HepG2 (cell line): ENCODE data around the gene MYO18B. TPM values are rescaled to one million over a fixed set of nuclear protein-coding genes. Genes with fewer than 3 reads are reported as not detected.

Source experiments
- ATAC-seq: fragments of 200-7000 bp; cut with Tn5 transposase; 3 replicates; pipeline ENCODE4 v1.9.1; 2020; ENCODE audit warnings: mild to moderate bottlenecking, moderate library complexity
- BruUV-seq: library from RNA; stranded (reverse); fragments of 400-500 nt; replicated peaks from 2 replicates; lab custom pipeline; 2021; lab: Mats Ljungman, UMichigan
- CTCF ChIA-PET: fragments of 300-600 bp; formaldehyde crosslinking; extraction: SDS; loops from one replicate; lab custom pipeline; 2021; ENCODE audit warnings: low total read pairs, inconsistent platforms, low intra/inter-chr PET ratio; lab: Yijun Ruan, JAX
- POLR2A ChIA-PET: fragments of 350-600 bp; sonication (Branson Sonifier 250); formaldehyde crosslinking; loops from one replicate; lab custom pipeline; 2020; ENCODE audit warnings: antibody characterized with exemption, inconsistent platforms; lab: Yijun Ruan, JAX
- DNase-seq: peaks from one replicate; pipeline ENCODE4 v3.0.0-alpha.2; 2015; ENCODE audit warnings: low spot score
- FAIRE-seq: peaks from 3 replicates; lab custom pipeline; 2011; peaks lifted over from hg19 to GRCh38; lab: Jason Lieb, UNC
- H2AFZ ChIP-seq: one replicate; pipeline ENCODE4 v1.6.1; 2011; ENCODE audit warnings: low read length, inconsistent platforms
- H3K27ac ChIP-seq: fragments of 300-600 bp; 3 replicates; pipeline ENCODE4 v1.8.0; 2011; ENCODE audit warnings: mixed run types, mild to moderate bottlenecking, mixed read lengths, low read length, inconsistent platforms; ENCODE audit not compliant: insufficient read depth; ENCODE audit errors: extremely low read length
- H3K27me3 ChIP-seq, 2 experiments: fragments of 200-600 bp in 1 of 2; 2 replicates in 1 of 2; 3 replicates in 1 of 2; pipeline versions ENCODE4 v1.6.0 to v1.8.0; 2011; ENCODE audit warnings: low read length in 2 of 2, mild to moderate bottlenecking in 2 of 2, moderate library complexity in 2 of 2, inconsistent platforms in 1 of 2; ENCODE audit not compliant: insufficient read depth in 2 of 2, control insufficient read depth in 1 of 2
- H3K36me3 ChIP-seq, 2 experiments: fragments of 200-600 bp in 1 of 2; replicated peaks in 1 of 2; 2 replicates in 1 of 2; 3 replicates in 1 of 2; pipeline versions ENCODE4 v1.5.1 to v1.8.0; 2011; ENCODE audit warnings: low read length in 2 of 2, inconsistent platforms in 1 of 2; ENCODE audit not compliant: insufficient read depth in 2 of 2, control insufficient read depth in 1 of 2
- H3K4me1 ChIP-seq: 2 replicates; pipeline ENCODE4 v1.5.1; 2012; ENCODE audit warnings: low read length, inconsistent platforms; ENCODE audit not compliant: insufficient read depth
- H3K4me2 ChIP-seq: 2 replicates; pipeline ENCODE4 v1.6.0; 2011; ENCODE audit warnings: low read depth, low read length, inconsistent platforms
- H3K4me3 ChIP-seq, 3 experiments: fragments of 200-600 bp in 1 of 3; sonication (generic), shearing (Covaris generic) in 1 of 3; replicated peaks in 1 of 3; 2 replicates each; pipeline ENCODE4 v1.5.1; 2011 to 2016; ENCODE audit warnings: low read length in 3 of 3, inconsistent platforms in 2 of 3, low read depth in 2 of 3, mild to moderate bottlenecking in 2 of 3, control low read depth in 1 of 3, mixed read lengths in 1 of 3; ENCODE audit not compliant: insufficient read depth in 1 of 3
- H3K79me2 ChIP-seq: one replicate; pipeline ENCODE4 v1.6.1; 2011; ENCODE audit warnings: low read length, inconsistent platforms; ENCODE audit not compliant: insufficient read depth
- H3K9ac ChIP-seq: 2 replicates; pipeline ENCODE4 v1.6.0; 2011; ENCODE audit warnings: mild to moderate bottlenecking, low read depth, low read length, inconsistent platforms; ENCODE audit not compliant: insufficient read depth
- H3K9me3 ChIP-seq: 2 replicates; pipeline ENCODE4 v1.5.1; 2012; ENCODE audit warnings: mild to moderate bottlenecking, low read length
- H4K20me1 ChIP-seq: 2 replicates; pipeline ENCODE4 v1.6.0; 2011; ENCODE audit warnings: inconsistent platforms, mild to moderate bottlenecking, low read length, moderate library complexity; ENCODE audit not compliant: insufficient read depth
- CEBPG ChIP-seq: IDR thresholded peaks from 2 replicates; pipeline ENCODE4 v1.6.1; 2016
- ISL2 ChIP-seq: sonication (generic); formaldehyde crosslinking; IDR thresholded peaks from 2 replicates; pipeline ENCODE4 v1.5.0; 2020; ENCODE audit warnings: missing genetic modification reagents
- KDM5B ChIP-seq: sonication (generic); formaldehyde crosslinking; IDR thresholded peaks from 2 replicates; pipeline ENCODE4 v1.4.0; 2020; ENCODE audit warnings: missing genetic modification reagents, mild to moderate bottlenecking, borderline replicate concordance
- MEF2D ChIP-seq: sonication (generic); formaldehyde crosslinking; IDR thresholded peaks from 2 replicates; pipeline ENCODE4 v1.5.1; 2020; ENCODE audit warnings: mild to moderate bottlenecking, missing genetic modification reagents
- NFE2 ChIP-seq: sonication (generic); formaldehyde crosslinking; IDR thresholded peaks from 2 replicates; pipeline ENCODE4 v1.4.0; 2020; ENCODE audit warnings: missing genetic modification reagents
- RARA ChIP-seq: IDR thresholded peaks from 2 replicates; pipeline ENCODE4 v1.6.1; 2016; ENCODE audit warnings: missing genetic modification reagents, missing compliant biosample characterization
- ZNF607 ChIP-seq: sonication (generic); formaldehyde crosslinking; IDR thresholded peaks from 2 replicates; pipeline ENCODE4 v1.5.1; 2020; ENCODE audit warnings: missing genetic modification reagents, mild to moderate bottlenecking, borderline replicate concordance
- ZNF773 ChIP-seq: sonication (generic); formaldehyde crosslinking; IDR thresholded peaks from 2 replicates; pipeline ENCODE4 v1.4.0; 2020; ENCODE audit warnings: missing genetic modification reagents, borderline replicate concordance
- WGBS: methylation state at CpG from one replicate; pipeline ENCODE4 v1.1.6; 2017; ENCODE audit warnings: low lambda C conversion rate; 5-methylcytosine and 5-hydroxymethylcytosine counted together
- in situ Hi-C: cut with HindIII; loops from 2 replicates; pipeline ENCODE4 v1.10.0; 2017; ENCODE audit warnings: low pct_unique_long_range_greater_than_20kb; ENCODE audit not compliant: extremely low pct_ligation_motif_present
- intact Hi-C: fragments of 100-400 bp; cut with micrococcal nuclease; formaldehyde crosslinking; loops from one replicate; pipeline ENCODE4 v1.10.0; 2022; ENCODE audit not compliant: unreplicated experiment
- polyA plus RNA-seq, 8 experiments: library from polyadenylated mRNA; depleted of rRNA in 3 of 8; stranded (reverse) in 7 of 8; unstranded in 1 of 8; fragments of >200 nt; fragmentation: Illumina TruSeq in 4 of 8; extraction: Trizol in 4 of 8; gene quantifications; 2 replicates each; pipeline versions ENCODE4 v1.2.1 to v1.2.3, GENCODE V29; 2011 to 2016; ENCODE audit warnings: low read depth in 4 of 8, missing spikeins in 1 of 8, mixed read lengths in 1 of 8; ENCODE audit not compliant: insufficient read depth in 1 of 8
- total RNA-seq, 5 experiments: library from RNA; depleted of rRNA; stranded (reverse); fragments of >200 nt; fragmentation: Illumina TruSeq; extraction: Trizol; gene quantifications; 2 replicates each; pipeline ENCODE4 v1.2.3, GENCODE V29; 2016; ENCODE audit warnings: low read depth in 1 of 5
- TF ChIP-seq, protein P1 (sequence below): sonication (generic); formaldehyde crosslinking; IDR thresholded peaks from 2 replicates; pipeline ENCODE4 v1.4.0; 2020; ENCODE audit warnings: missing genetic modification reagents
- TF ChIP-seq, protein P2 (sequence below): sonication (generic); formaldehyde crosslinking; conservative IDR thresholded peaks from 2 replicates; pipeline ENCODE4 v1.5.0; 2020; ENCODE audit warnings: missing genetic modification reagents

The MYO18B gene
- total and polyA plus RNA-seq, 2 of the 13 experiments (the other 11 are each of a cell fraction or from before 2014, with no cell fraction given), result 0.01 TPM; not detected in 1

DNA sequence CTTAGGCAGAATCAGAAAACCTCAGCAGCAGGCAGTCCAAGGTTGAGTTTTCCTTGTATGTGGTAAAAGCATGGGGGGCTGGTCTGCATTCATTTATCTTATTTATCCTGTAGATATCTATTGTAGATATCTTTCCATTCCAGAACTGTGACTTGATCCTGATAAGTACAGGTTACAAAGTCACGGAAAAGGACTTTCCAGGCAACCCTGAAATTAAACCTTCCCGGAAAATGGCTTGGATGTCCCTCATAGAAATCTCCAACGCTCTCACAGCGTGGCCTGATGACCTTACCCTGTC is 48.8 kb upstream of the MYO18B start:
- ATAC-seq (no peak), FAIRE-seq (no peak), DNase-seq (no peak)
- H4K20me1 ChIP-seq, result no peaks in the 10 kb centered on the region
- intact Hi-C loops, result no loop called here
- 98% methylated on average over 4 of the region's 4 CpGs for WGBS
- H3K27ac ChIP-seq, result no peak overlapping the region
- TF ChIP-seq ZNF773 (no peak), CEBPG (CRISPR knock-in tag) (no peak), ISL2 (CRISPR knock-in tag) (no peak), ZNF607 (CRISPR knock-in tag) (no peak), NFE2 (CRISPR knock-in tag) (no peak), RARA (CRISPR knock-in tag) (no peak), MEF2D (CRISPR knock-in tag) (no peak), KDM5B (CRISPR knock-in tag) (no peak)
- TF ChIP-seq, protein P1, sequence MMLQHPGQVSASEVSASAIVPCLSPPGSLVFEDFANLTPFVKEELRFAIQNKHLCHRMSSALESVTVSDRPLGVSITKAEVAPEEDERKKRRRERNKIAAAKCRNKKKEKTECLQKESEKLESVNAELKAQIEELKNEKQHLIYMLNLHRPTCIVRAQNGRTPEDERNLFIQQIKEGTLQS, result no peak
- TF ChIP-seq, protein P2, sequence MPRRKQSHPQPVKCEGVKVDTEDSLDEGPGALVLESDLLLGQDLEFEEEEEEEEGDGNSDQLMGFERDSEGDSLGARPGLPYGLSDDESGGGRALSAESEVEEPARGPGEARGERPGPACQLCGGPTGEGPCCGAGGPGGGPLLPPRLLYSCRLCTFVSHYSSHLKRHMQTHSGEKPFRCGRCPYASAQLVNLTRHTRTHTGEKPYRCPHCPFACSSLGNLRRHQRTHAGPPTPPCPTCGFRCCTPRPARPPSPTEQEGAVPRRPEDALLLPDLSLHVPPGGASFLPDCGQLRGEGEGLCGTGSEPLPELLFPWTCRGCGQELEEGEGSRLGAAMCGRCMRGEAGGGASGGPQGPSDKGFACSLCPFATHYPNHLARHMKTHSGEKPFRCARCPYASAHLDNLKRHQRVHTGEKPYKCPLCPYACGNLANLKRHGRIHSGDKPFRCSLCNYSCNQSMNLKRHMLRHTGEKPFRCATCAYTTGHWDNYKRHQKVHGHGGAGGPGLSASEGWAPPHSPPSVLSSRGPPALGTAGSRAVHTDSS (CRISPR knock-in tag), result no peak
- no peaks in the 10 kb centered on the region for H3K79me2 ChIP-seq
- H3K4me3 ChIP-seq, result no peak overlapping the region
- ChIA-PET CTCF (no interaction called here), POLR2A (no interaction called here)
- H3K9me3 ChIP-seq, result no peaks in the 10 kb centered on the region
- H3K4me1 ChIP-seq, result no peaks in the 10 kb centered on the region
- no peaks in the 10 kb centered on the region; a peak in 1 of 5 replicates for H3K27me3 ChIP-seq
- no peak overlapping the region for H3K9ac ChIP-seq
- in situ Hi-C loops, result no loop called here
- H3K36me3 ChIP-seq, result peaks cover 3 to 31% of the 10 kb centered on the region in 2 experiments
- no TSS peak for BruUV-seq
- no peak overlapping the region for H2AFZ ChIP-seq
- no peak overlapping the region for H3K4me2 ChIP-seq
